Small intestine (tissue), 7 donors: Measurements from ENCODE around the gene NGEF. TPM values are rescaled to one million over a fixed set of nuclear protein-coding genes. Genes with fewer than 3 reads are reported as not detected.

Experiments used
- DNase-seq, 2 donors: peaks; one replicate each; pipeline versions ENCODE4 v3.0.0 to v3.0.0-alpha.2; 2013
- FAIRE-seq: peaks from 2 replicates; lab custom pipeline; 2012; peaks lifted over from hg19 to GRCh38; lab: Jason Lieb, UNC
- H3K27ac ChIP-seq, 3 donors: one replicate each; pipeline ENCODE4 v1.5.1; 2013; ENCODE audit warnings: low read length in 2 of 3, mild to moderate bottlenecking in 2 of 3, control low read depth in 1 of 3, inconsistent platforms in 1 of 3, low read depth in 1 of 3, moderate library complexity in 1 of 3
- H3K27me3 ChIP-seq, 3 donors: one replicate each; pipeline ENCODE4 v1.6.1; 2013; ENCODE audit warnings: low read length in 3 of 3, inconsistent platforms in 1 of 3; ENCODE audit not compliant: control insufficient read depth in 3 of 3, insufficient read depth in 3 of 3
- H3K36me3 ChIP-seq, 3 donors: one replicate each; pipeline ENCODE4 v1.6.1; 2013; ENCODE audit warnings: low read length in 3 of 3, inconsistent platforms in 1 of 3, low read depth in 1 of 3, mild to moderate bottlenecking in 1 of 3, moderate library complexity in 1 of 3; ENCODE audit not compliant: control insufficient read depth in 3 of 3, insufficient read depth in 2 of 3
- H3K4me1 ChIP-seq, 3 donors: one replicate each; pipeline ENCODE4 v1.6.1; 2013; ENCODE audit warnings: low read length in 2 of 3, inconsistent platforms in 1 of 3, low read depth in 1 of 3, mild to moderate bottlenecking in 1 of 3, moderate library complexity in 1 of 3; ENCODE audit not compliant: control insufficient read depth in 3 of 3, insufficient read depth in 2 of 3
- H3K4me3 ChIP-seq, 3 donors: one replicate each; pipeline ENCODE4 v1.5.1; 2013; ENCODE audit warnings: low read length in 3 of 3, control low read depth in 1 of 3, inconsistent platforms in 1 of 3, low read depth in 1 of 3, mild to moderate bottlenecking in 1 of 3, moderate library complexity in 1 of 3
- H3K9me3 ChIP-seq, 2 donors: one replicate each; pipeline ENCODE4 v1.6.1; 2013; ENCODE audit warnings: low read depth in 1 of 2, low read length in 1 of 2; ENCODE audit not compliant: control insufficient read depth in 2 of 2, insufficient read depth in 1 of 2
- WGBS, 3 donors: extraction: QIAGEN DNeasy Blood & Tissue Kit; methylation state at CpG; one replicate each; pipeline ENCODE4 v1.1.7; 2013; 5-methylcytosine and 5-hydroxymethylcytosine counted together
- polyA plus RNA-seq, 4 donors: library from polyadenylated mRNA; stranded (reverse) in 3 of 4; unstranded in 1 of 4; fragments of 200-250 nt in 3 of 4; fragments of 120-200 nt in 1 of 4; gene quantifications; one replicate each; pipeline versions ENCODE4 v1.2.1 to v1.2.3, GENCODE V29; 2013
- donor health status: healthy with polysubstance abuse.
- donor health status: control.
- donor health status: control.
- donor health status: Bipolar disorder and iron deficiency.
- donor health status: healthy.

NGEF gene
- polyA plus RNA-seq, 4 donors = 10.2 to 73.4 (median 31.4) TPM

GRCh38 chr2:233032551-233033320, 19.7 kb upstream of the NGEF start, which contains the start of gene NEU2:
TSS of gene NEU2 (plus strand) at chr2:233032672. CDS start at chr2:233032672, 0 bp downstream.
- H3K4me1 ChIP-seq = no peaks in the 10 kb centered on the region
- DNase-seq = no peak

GRCh38 chr2:233031556-233032500, 18.8 kb upstream of the NGEF start:
- no peaks in the 10 kb centered on the region for H3K36me3 ChIP-seq
- FAIRE-seq = no peak
- 84 to 91% (median 87%) methylated on average over 27 of the region's 27 CpGs for whole genome bisulfite sequencing, 3 donors
- no peaks in the 10 kb centered on the region for H3K9me3 ChIP-seq
- no peaks in the 10 kb centered on the region for H3K4me1 ChIP-seq
- no peak for DNase-seq
- no peak overlapping the region for H3K4me3 ChIP-seq
- H3K27ac ChIP-seq = no peak overlapping the region
- H3K27me3 ChIP-seq = no peaks in the 10 kb centered on the region

More at GRCh38 chr2:233032551-233033320, 19.7 kb upstream of the NGEF start, which contains the start of gene NEU2:
- Histone ChIP-seq H3K4me3 (no peak within 1 kb of the TSS), H3K36me3 (no peaks in the 10 kb centered on the region), H3K27me3 (no peaks in the 10 kb centered on the region), H3K9me3 (no peaks in the 10 kb centered on the region), H3K27ac (no peak within 1 kb of the TSS)
- WGBS, 3 donors = 92 to 95% (median 95%) methylated on average over 11 to 13 of the region's 13 CpGs
- FAIRE-seq = no peak

- FAIRE-seq = no peak
- no peak for DNase-seq
- WGBS, 3 donors = 90 to 94% (median 93%) methylated on average over 8 to 9 of the region's 9 CpGs
- Histone ChIP-seq H3K27me3 (no peaks in the 10 kb centered on the region), H3K4me3 (no peak overlapping the region), H3K9me3 (no peaks in the 10 kb centered on the region), H3K36me3 (no peaks in the 10 kb centered on the region), H3K4me1 (no peaks in the 10 kb centered on the region), H3K27ac (no peak overlapping the region)
Observed at GRCh38 chr2:233029321-233029720, 16.3 kb upstream of the NGEF start.

- Histone ChIP-seq H3K27me3 (no peaks in the 10 kb centered on the region), H3K4me1 (no peaks in the 10 kb centered on the region), H3K36me3 (no peaks in the 10 kb centered on the region), H3K9me3 (no peaks in the 10 kb centered on the region), H3K27ac (no peak overlapping the region), H3K4me3 (no peak overlapping the region)
- WGBS, 3 donors = 83 to 93% (median 90%) methylated on average over 4 of the region's 4 CpGs
- DNase-seq (no peak), FAIRE-seq (no peak)
Observed at GRCh38 chr2:233026198-233026813, 13.2 kb upstream of the NGEF start.

- no peak overlapping the region for H3K4me3 ChIP-seq
- WGBS, 3 donors = 84 to 90% (median 85%) methylated on average over 7 of the region's 7 CpGs
- no peaks in the 10 kb centered on the region for H3K9me3 ChIP-seq
- H3K27ac ChIP-seq = no peak overlapping the region
- no peaks in the 10 kb centered on the region for H3K27me3 ChIP-seq
- no peaks in the 10 kb centered on the region for H3K4me1 ChIP-seq
- no peak for FAIRE-seq
- DNase-seq = no peak
- no peaks in the 10 kb centered on the region for H3K36me3 ChIP-seq
Observed at GRCh38 chr2:233025706-233026105, 12.7 kb upstream of the NGEF start.

GRCh38 chr2:233023761-233024410, 10.8 kb upstream of the NGEF start:
- Histone ChIP-seq H3K4me1 (no peaks in the 10 kb centered on the region), H3K27ac (no peak overlapping the region), H3K9me3 (no peaks in the 10 kb centered on the region), H3K27me3 (no peaks in the 10 kb centered on the region), H3K36me3 (no peaks in the 10 kb centered on the region), H3K4me3 (no peak overlapping the region)
- FAIRE-seq (no peak), DNase-seq (no peak)
- WGBS, 3 donors = 94 to 95% (median 95%) methylated on average over 14 of the region's 14 CpGs

GRCh38 chr2:233023007-233023760, 10.1 kb upstream of the NGEF start:
- Histone ChIP-seq H3K4me1 (peaks cover 0 to 2% (median 0%) of the 10 kb centered on the region in 3 donors), H3K36me3 (no peaks in the 10 kb centered on the region), H3K27me3 (no peaks in the 10 kb centered on the region), H3K27ac (no peak overlapping the region), H3K4me3 (no peak overlapping the region), H3K9me3 (peaks cover 0 to 5% of the 10 kb centered on the region in 2 donors)
- WGBS, 3 donors = 89 to 91% (median 90%) methylated on average over 18 of the region's 18 CpGs
- FAIRE-seq (no peak), DNase-seq (no peak)
